ENCODE results near the gene NFIC.

NFIC gene

DNA sequence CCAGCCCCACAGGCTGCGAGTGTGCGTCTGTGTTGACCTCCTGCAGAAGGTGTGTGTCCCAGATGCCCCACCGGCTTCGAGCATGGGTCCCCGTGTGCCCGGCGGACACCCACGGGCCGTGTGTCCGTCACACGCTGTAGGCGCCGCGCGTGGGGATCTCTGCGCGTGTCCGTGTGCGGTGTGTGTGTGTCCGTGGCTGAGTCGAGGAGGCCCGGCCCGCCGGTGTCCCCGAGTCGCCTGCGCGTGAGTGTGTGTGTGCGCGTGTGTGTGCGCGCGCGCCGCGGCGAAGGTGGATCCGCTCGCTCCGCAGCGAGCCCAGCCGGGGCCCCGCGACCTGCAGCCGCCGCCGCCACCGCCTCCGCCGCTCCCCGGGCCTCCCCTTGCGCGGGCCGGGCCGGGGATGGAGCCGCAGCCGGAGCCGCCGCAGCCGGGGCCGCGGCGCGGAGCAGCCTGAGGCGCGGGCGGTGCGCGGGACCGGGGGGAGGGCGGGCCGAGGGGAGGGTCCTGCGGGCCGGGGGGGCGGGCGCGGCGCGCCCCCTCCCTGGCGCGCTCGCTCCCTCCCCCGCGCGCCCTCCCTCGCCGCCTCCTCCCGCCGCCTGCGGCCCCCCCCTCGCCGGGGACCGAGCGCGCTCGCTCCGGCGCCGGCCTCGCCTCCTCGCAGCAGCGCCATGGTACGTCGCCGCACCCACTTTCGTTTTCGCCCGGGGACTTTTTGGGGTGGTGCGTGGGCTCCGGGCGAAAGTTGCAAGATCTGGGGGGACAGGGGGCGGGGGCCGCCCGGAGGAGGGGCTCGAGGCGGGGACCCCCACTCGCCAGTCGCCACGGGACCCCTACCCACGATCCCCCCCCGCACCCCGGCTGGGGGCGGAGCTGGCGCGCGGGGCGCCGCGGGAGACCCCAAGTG lies 7.1 kb upstream of the NFIC start:
- peak; percentile 70 for DNase-seq (ENCODE audit: low read depth)

- no peak for DNase-seq (ENCODE audit: low read depth)
Observed at GRCh38 chr19:3359919-3360420, 6.4 kb upstream of the NFIC start.

- DNase-seq (ENCODE audit: low read depth) = peak; percentile 73
Observed at GRCh38 chr19:3360421-3361383, 5.7 kb upstream of the NFIC start.

DNA sequence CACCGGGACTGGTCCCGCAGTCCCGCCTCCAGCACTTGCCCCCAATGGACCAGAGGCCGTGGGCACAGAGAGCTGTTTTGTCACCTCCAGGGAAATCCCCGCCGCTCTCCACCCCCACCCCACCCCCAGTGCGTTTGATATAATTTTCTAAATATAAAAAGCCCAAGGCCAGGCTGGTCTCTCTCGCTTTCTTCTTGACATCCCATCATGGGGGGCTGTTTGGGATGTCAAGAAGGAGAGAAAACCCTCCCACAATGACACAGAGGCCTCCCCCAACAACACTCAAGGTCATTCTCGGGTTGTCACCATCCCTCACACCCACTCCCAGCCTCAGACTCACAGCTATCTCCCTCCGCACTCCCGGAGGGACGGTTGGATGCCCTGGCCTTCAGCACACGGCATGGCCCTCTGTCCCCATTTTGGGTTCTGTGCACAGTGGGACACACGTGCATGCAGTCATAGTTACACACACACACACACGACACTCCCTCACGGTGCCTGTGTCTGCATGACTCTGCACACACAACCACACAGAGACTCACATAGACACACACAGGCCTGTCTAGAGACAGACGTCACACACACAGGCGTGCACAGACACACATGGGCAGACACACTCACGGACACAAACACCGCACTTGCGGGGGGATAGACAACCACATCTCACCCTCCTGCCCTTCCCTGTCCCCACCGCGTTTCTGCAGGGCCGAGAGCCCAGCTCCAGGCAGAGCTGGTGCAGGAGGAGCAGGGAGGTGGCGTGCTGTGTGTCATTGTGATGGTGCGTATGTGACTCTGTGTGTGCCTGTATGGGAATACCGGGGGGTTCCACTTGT lies 4.8 kb upstream of the NFIC start:
- DNase-seq (ENCODE audit: low read depth) = no peak

DNA sequence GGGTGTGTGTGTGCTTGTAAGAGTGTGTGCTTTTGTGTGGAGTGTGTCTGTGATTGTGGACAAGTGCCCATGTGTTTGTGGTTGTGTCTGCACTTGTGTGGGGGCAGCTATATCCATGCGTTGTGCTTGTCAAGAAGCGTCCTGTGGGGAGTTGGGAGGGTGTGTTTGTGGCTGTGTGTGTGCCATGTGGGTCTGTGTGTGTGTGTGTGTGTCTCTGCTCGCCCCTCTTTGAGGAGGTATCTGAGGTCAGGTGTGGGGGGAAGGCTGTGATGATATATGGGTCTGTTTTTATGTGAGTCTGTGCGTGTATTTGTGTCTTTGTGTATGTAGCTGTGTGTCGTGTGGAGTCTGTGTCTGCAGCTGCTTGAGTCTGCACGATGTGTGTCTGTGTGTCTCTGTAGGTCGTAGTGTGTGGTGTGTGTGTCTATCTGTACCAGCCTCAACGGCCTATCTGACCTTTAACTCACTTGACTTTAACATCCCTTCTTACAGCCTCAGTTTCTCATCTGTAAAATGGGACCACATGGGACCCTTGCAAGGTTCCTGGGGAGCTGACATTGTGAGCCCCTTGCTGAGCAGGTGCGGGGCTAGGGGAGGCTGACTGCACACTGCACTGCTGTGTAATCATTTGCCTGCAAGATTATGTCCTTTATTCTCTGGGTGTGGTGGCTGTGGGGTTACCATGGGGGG lies 4.0 kb upstream of the NFIC start:
- no peak for DNase-seq (ENCODE audit: low read depth)

DNA sequence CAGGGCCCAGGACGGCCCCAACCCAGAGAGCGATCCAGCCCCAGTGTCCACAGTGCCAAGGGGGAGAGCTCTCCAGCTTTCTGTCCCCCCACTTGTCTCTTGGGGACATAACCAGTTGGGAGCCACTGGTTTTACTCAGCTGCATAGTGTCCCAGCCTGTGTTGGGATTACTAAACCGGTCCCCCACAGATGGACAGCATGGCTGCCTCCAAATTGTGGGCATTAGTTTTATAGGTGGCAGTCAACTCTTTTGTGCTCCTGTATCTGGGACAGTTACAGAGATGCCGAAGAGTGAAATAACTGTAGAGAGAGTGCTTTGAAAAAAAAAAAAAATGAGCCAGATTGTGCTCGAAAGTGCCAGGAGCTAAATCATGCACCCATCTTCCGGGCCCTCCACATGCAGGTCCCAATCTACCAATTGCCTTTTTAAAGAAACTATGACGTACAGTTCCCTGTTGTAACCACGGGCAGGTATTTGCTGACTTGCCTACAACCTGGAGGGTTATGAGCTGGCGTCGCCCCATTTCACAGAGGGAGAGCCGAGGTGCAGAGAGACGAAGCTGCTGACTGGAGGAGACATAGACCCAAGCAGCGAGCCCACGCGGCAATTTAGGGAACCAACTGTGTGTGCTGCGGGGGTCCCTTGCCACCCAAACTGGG lies 2.4 kb upstream of the NFIC start:
- no peak for DNase-seq (ENCODE audit: low read depth)

DNA sequence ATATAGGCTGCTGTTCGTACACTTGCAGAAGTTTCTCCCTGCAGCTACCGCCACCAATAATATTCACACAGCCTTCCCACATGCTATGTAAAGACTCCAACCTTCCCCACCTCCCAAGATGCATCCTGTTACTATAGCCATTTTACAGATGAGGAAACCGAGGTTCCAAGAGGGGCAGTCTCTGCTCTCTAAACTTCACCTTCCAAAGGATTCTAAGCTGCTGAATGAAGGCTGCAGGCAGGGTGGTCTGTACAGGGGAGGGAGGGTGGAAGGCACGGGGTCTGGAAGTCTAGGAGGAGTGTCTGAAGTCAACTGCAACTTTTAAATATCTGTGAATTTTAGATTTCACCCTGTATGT lies 1.9 kb upstream of the NFIC start:
- DNase-seq (ENCODE audit: low read depth) = no peak

DNA sequence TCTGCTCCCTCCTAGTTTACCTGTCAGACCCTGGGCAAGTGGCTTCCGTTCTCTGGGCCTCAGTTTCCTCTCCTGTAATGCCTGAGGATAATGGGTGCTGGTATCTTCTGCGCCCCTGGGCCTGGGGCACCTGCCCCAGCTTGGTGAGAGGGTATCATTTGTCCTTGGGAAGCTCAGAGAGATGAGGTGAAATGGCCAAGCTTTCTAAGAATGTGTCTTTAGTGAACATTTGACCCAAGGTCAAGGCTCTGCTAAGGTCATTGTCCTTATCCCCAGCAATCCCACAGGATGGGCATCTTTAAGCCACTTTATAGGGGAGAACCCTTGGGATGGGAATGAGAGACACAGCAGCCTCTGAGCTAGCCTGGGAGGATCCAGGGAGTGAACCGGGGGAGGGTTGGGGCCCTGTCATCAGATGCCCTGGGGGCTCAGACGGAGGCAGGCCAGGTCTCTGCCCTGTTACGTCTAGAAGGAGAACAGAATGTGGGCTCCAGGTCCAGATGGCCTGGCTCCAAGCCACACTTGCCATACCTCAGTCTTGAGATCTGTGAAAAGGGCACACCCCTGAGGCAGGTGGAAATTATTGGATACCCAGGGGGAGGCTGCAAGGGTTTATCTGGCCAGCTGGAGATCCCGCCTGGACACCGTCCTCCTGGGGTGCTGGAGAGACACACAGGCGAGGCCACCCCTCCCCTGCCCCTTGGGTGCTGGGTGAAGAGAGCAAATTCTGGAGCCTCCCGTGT lies 1.1 kb upstream of the NFIC start:
- DNase-seq (ENCODE audit: low read depth) = no peak

DNA sequence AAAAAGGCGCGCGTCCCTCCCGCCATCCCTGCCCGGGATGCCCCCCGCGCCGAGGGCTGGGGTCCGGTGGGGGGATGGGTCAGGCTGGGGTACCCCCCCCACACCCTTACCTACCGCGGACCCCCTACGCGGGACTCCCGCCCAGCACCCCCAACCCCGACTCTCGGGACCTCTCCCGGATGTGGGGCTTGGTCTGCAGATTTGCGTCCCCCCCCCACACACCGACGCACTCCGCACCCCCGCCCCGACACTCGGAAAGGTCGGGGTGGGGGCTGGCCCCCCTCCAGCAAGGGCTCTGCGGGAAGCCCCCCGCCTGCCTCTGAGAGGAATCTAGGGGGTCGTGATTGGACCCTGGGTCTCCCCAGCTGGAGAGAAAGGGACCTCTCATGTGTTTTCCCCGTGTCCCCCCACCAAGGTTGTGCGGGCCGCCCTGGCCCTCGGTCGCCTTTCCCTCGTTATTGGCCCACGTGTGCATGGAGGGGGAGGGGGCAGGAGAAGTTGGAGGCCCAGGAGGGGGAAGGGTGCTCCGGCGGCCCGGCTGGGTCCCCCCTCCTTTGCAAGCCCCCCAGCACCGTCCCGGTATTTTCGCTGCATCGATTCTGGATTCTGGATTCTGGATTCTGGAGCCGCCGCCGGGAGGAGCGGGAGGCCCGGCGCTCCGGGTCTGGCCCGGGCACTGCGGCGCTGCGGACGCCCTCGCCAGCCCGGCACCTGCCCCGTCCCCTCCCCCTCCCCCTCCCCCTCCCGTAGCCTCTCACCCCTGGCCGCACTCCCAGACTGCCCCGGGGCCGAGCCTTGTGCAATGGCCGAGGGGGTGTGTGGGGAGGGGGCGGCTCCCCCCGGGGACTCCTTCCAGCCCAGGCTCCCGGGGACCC lies 607 bp downstream of the NFIC start:
- no peak for DNase-seq (ENCODE audit: low read depth)

DNA sequence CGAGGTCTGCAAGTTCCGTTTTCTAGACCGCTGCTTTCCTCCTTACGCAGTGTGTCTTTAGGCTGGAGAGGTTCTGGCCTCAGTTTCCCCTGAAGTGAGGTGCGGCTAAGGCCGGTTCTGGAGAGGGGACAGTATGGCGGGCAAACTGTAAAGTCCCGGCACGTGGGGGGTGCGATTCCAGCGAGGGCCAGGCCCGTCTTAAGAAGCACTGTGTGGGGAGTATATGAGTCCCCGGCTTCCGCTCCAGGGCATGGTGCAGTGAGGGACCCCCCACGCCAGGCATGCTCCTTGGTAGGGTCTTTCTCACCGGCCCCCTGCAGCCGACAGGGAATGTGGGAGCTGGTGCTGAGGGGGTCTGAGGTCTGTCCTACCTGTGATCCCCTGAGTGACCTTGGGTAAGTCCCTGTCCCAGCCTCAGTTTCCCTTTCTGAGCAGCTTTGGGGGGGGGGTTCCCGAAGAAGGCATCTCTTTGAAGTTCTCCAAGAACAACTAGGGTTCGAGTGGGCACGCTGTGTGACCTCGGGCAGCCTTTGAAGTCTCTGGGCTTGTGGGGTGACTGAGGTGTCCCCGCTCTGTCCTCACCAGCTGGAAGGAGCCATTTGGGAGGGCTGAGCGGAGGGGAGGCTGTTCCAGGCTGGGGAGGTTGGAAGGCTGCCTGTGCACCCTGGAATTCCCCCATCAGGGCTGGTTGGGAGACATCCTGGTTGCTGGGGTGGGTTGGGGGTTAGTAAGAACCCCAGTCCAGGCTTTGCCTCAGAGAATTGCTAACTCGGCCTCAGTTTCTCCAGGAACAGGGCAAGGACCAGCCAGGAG lies 1.5 kb downstream of the NFIC start:
- no peak for DNase-seq (ENCODE audit: low read depth)

- no peak for DNase-seq (ENCODE audit: low read depth)
Observed at GRCh38 chr19:3368441-3368795, 2.0 kb downstream of the NFIC start.

DNA sequence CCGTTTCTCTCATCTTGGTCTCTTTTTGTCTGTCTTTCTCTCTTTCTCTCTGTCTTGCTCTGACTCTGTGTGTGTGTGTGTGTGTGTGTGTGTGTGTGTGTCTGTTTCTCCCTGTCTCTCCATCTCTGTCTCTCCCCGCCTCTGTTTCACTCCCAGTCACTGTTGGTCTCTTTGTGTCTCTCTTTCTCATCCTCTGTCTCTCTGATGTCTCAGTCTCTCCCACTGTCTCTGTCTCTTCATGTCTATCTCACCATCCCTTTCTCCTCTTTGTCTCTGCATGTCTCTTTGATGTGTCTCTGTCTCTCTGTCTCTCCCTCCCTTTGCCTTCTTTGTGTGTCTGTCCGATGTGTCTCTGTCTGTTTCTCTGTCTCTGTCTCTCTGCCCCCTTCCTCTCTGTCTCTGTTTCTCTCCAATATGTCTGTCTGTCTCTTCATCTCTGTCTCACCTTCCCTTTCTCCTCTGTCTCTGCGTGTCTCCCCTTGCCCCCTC lies 2.5 kb downstream of the NFIC start:
- no peak for DNase-seq (ENCODE audit: low read depth)

DNA sequence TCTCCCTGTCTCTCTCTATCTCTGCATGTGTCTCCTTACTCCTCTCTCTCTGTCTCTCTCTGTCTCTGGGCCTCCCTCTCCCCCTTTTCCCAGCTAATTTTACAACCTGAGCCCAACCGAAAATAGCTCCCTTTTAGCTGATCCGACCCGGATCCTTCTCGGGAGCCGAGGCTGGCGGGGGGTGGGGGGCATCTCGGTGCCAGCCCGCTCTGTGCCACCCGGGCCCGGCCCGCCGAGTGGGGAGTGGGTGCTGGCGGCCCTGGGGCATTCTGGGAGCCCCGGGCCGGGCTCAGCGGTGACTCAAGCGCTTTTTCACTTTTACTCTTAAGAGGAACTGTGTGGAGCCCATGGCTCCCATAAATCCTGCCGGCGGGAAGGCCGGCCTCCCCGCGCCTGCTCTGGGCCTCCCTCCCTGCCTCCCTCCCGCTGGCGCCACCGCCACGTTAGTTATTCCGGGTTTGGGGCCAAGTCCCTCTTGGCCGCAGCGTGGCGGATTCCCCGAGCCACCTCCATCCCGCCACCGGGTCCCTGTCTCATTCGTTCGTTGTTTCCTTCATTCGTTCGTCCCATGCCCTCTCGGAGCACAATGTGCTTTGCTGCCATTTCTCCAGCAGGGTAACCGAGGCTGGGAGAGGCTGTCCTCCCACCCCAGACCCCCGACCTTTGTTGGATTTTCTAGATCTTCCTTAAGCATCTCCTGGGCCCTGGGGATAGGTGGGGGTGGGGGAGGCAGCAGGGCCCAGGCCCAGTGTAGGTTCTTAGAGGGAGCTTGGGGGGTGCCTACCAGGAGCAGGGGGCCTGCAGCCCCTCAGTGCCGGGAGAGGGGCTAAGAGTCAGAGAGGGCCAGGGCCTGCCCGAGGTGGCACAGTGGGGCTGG lies 3.2 kb downstream of the NFIC start:
- no peak for DNase-seq (ENCODE audit: low read depth)

GRCh38 chr19:3370214-3370720 lies 3.9 kb downstream of the NFIC start:
- no peak for DNase-seq (ENCODE audit: low read depth)

DNA sequence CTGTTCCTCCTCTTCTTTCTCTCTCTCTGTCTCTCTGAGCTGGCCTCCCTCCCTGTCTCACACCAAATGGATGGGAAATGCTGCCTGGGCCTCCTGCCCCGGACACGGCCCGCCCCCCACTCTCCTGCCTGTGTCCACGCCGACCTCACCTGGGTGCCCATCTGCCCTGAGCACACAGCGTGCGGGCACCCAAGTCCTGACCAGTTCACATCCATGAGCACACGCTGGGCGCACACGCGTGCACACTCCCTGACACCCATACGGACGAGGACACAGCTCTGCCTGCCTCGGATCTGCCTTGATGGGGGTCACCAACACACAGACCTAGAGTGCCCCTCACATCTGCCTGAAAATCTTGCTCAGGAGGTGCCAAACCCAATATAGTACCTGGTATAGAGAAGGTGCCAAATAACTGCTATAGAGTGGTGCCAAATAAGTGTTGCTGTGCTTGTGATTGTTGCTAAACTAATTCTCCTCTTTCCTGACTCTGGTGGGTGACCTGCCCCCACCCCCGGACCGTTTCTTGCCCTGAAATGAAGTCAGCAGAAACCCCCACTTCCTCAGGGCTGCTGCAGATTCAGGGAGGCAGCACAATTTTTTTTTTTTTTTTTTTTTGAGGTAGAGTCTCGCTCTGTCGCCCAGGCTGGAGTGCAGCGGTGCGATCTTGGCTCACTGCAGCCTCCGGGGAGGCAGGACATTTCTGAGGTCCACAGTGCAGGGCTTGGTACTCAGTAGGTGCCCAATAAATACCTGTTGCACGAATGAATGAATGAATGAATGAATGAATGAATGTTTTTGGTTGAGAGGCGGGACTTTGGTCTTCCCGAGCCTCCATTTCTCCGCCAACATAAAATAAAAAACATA lies 4.6 kb downstream of the NFIC start:
- DNase-seq (ENCODE audit: low read depth) = no peak

DNA sequence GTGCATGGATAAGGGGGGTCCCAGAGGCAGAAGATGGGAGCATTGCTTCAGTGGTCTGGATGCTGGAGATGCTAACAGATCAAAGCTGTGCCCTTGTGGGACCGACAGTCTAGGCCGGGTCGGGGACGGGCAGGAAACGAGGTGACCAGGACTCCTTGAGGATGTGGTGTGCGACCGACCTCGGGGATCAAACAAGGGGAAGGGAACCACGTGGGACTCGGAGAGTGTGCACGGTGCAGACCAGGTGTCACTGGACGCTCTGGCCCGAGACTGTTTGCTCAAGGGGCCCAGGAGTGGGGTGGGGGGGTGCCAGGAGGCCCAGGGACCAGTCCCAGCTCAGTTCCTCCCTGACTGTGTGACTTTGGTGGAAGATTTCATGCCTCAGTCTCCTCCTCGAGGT lies 6.0 kb downstream of the NFIC start:
- DNase-seq (ENCODE audit: low read depth) = no peak

Data from stimulated activated CD8-positive, alpha-beta memory T cell treated with anti-CD3 and anti-CD28 coated beads, Interleukin-12 subunit alpha, Interleukin-12 subunit beta, amount 100 ng/mL, for 4 hours (primary cell).